ENCODE results near the gene ATXN10. TPM values are rescaled to one million over a fixed set of nuclear protein-coding genes. Genes with fewer than 3 reads are reported as not detected.

The ATXN10 gene
- total RNA-seq, 5 donors from 2014 or later (not counting 1 experiment from before 2014, with no cell fraction given) = 58.9 to 85.0 (median 69.6) TPM

DNA sequence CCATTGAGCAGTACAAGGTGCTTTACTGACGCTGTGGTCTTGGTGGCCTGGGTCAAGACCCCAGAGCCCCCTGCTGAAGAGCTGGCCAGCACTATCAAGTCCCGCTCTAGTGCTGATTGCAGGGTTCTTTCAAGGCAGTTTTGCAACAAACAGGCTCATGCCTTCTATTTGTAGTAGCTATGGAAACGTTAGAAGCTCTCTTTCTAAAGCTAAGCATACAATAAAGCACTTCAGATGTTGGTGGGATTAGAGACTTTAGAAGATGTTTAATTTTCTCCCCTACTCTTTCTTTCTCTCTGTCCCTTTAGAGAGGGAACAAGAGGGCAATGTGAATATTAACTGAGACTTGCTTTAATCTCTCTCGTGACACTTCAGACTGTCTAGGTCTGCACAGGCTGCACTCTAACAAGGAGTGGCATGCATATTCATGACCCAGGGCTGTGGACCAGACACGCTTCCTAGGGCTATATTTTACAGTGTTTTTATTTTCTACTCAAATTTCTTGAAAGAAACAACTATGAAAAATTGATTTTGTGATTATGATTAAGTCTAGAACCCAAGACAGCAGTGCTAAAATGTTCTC lies 166.8 kb downstream of the ATXN10 start:
- WGBS (ENCODE audit: insufficient coverage) = 100% methylated on average over 2 of the region's 5 CpGs
- Histone ChIP-seq H3K36me3 (ENCODE audit: control insufficient read depth in 2 of 2, extremely low read depth in 1 of 2, insufficient read depth in 1 of 2, low read length in 1 of 2) (peaks cover 8 to 34% of the 10 kb centered on the region in 2 donors), H3K27me3 (replicated peaks in 1 of 2; ENCODE audit: control insufficient read depth in 2 of 2, extremely low read depth in 1 of 2, insufficient read depth in 2 of 2, low read length in 1 of 2) (no peaks in the 10 kb centered on the region), H3K9me3 (no peaks in the 10 kb centered on the region), H3K27ac (ENCODE audit: low read length) (no peak overlapping the region), H3K4me3 (ENCODE audit: control insufficient read depth in 1 of 2, extremely low read depth in 1 of 2, low read length in 1 of 2) (no peak overlapping the region), H3K4me1 (ENCODE audit: control insufficient read depth in 1 of 2, extremely low read depth in 1 of 2, insufficient read depth in 2 of 2, low read length in 2 of 2) (no peaks in the 10 kb centered on the region)
- ChIA-PET POLR2A (no interaction called here), CTCF (no interaction called here)
- Mint-ChIP-seq H3K36me3 (peaks cover 53% of the 10 kb centered on the region), H3K4me1 (no peaks in the 10 kb centered on the region), H3K9me3 (no peaks in the 10 kb centered on the region), H3K27ac (no peak overlapping the region), H3K4me3 (no peak overlapping the region), H3K27me3 (no peaks in the 10 kb centered on the region)
- DNase-seq (no peak), ATAC-seq (replicated peaks in 1 of 4) (no peak)

DNA sequence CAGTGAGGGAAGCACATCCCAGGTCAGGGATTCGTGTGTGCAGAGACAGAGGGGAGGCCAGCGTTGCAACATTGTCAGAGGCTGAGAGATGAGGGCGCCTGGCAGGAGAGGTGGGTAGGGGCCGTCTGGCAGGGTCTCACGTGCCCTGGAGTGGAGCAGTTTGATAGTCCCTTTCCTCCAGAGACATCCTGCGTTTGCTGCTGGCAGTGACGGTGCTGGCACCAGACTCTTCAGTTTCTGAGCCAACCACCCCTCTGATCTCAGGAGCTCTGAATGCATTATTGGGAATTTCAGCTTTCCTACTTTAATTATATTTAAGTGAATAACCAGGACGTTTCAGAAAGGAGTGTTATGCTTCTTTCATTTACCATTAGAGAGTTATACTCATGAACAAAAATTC lies 168.8 kb downstream of the ATXN10 start:
- Histone ChIP-seq H3K9me3 (no peaks in the 10 kb centered on the region), H3K27ac (ENCODE audit: low read length) (no peak overlapping the region), H3K4me1 (ENCODE audit: control insufficient read depth in 1 of 2, extremely low read depth in 1 of 2, insufficient read depth in 2 of 2, low read length in 2 of 2) (no peaks in the 10 kb centered on the region), H3K36me3 (ENCODE audit: control insufficient read depth in 2 of 2, extremely low read depth in 1 of 2, insufficient read depth in 1 of 2, low read length in 1 of 2) (peaks cover 4 to 44% of the 10 kb centered on the region in 2 donors), H3K4me3 (ENCODE audit: control insufficient read depth in 1 of 2, extremely low read depth in 1 of 2, low read length in 1 of 2) (no peak overlapping the region), H3K27me3 (replicated peaks in 1 of 2; ENCODE audit: control insufficient read depth in 2 of 2, extremely low read depth in 1 of 2, insufficient read depth in 2 of 2, low read length in 1 of 2) (no peaks in the 10 kb centered on the region)
- ChIA-PET CTCF (no interaction called here), POLR2A (no interaction called here)
- no peak overlapping the region for H3K27ac Mint-ChIP-seq
- H3K4me3 Mint-ChIP-seq = no peak overlapping the region
- H3K9me3 Mint-ChIP-seq = no peaks in the 10 kb centered on the region
- DNase-seq (no peak), ATAC-seq (replicated peaks in 1 of 4) (no peak)
- H3K36me3 Mint-ChIP-seq = peaks cover 63% of the 10 kb centered on the region
- no peaks in the 10 kb centered on the region for H3K4me1 Mint-ChIP-seq
- no peaks in the 10 kb centered on the region for H3K27me3 Mint-ChIP-seq
- WGBS (ENCODE audit: insufficient coverage) = 50% methylated on average over 2 of the region's 8 CpGs

DNA sequence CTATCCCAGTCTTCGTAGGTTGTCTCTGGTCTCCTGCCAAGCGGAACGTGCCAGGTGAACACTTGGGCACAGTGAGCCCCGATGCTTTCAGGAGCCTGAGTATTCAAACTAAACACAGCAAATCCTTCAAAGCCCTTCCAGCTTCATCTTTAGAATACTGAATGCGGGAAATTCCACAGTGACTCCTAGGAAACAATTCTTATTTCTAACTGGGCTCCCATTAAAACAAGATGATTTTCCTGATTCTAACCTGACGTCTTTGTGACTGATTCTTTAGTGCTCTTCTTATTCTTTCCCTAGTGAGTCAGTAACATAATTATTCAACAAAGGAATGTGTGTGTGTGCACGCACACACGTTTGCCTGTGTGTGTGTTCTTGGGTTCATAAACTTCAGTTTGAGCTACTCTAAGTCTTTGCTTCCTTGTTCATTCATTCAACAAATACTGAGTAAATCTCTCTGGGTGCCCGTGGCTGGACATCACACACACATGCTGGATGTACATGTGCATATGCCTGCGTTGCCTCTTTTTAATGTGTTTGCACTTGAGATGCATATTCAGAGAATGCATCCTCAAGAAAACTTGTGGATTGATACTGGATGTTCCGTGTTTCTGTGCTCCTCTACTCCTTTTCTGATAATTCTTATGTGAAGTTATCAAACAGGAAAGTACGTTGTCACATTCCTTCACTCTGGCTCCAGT lies 170.8 kb downstream of the ATXN10 start:
- DNase-seq (no peak), ATAC-seq (replicated peaks in 1 of 4) (no peak)
- Mint-ChIP-seq H3K9me3 (no peaks in the 10 kb centered on the region), H3K27me3 (no peaks in the 10 kb centered on the region), H3K27ac (no peak overlapping the region), H3K4me3 (no peak overlapping the region), H3K36me3 (peaks cover 65% of the 10 kb centered on the region), H3K4me1 (no peaks in the 10 kb centered on the region)
- Histone ChIP-seq H3K9me3 (no peaks in the 10 kb centered on the region), H3K36me3 (ENCODE audit: control insufficient read depth in 2 of 2, extremely low read depth in 1 of 2, insufficient read depth in 1 of 2, low read length in 1 of 2) (peaks cover 4 to 45% of the 10 kb centered on the region in 2 donors), H3K27ac (ENCODE audit: low read length) (no peak overlapping the region), H3K27me3 (replicated peaks in 1 of 2; ENCODE audit: control insufficient read depth in 2 of 2, extremely low read depth in 1 of 2, insufficient read depth in 2 of 2, low read length in 1 of 2) (no peaks in the 10 kb centered on the region), H3K4me1 (ENCODE audit: control insufficient read depth in 1 of 2, extremely low read depth in 1 of 2, insufficient read depth in 2 of 2, low read length in 2 of 2) (no peaks in the 10 kb centered on the region), H3K4me3 (ENCODE audit: control insufficient read depth in 1 of 2, extremely low read depth in 1 of 2, low read length in 1 of 2) (no peak overlapping the region)
- WGBS (ENCODE audit: insufficient coverage) = 98% methylated on average over 7 of the region's 12 CpGs
- ChIA-PET CTCF (interaction anchor here in 1 of 2 donors (0.6 kb wide), 1 partner anchor 1127 kb away, joined by 6 read pairs; no protein-coding TSS in a partner anchor), POLR2A (no interaction called here)

DNA sequence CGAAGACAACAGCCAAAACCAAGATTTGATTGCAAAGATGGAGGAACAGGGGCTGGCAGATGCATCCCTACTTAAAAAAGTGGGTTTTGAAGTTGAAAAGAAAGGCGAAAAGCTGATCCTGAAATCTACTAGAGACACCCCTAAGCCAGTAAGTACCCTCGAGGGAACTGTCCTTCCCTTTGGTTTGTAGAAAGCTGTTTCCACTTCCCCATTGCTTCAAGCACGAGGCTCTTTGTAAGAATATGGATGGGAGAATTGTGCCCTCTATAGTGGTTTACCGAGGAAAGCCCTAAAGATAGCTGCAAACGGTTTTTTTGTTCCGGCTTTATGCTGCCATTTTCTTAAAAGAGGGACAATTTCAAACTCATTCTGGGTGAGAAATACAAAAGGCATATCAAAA lies 171.4 kb downstream of the ATXN10 start:
- no peaks in the 10 kb centered on the region for H3K27me3 Mint-ChIP-seq

DNA sequence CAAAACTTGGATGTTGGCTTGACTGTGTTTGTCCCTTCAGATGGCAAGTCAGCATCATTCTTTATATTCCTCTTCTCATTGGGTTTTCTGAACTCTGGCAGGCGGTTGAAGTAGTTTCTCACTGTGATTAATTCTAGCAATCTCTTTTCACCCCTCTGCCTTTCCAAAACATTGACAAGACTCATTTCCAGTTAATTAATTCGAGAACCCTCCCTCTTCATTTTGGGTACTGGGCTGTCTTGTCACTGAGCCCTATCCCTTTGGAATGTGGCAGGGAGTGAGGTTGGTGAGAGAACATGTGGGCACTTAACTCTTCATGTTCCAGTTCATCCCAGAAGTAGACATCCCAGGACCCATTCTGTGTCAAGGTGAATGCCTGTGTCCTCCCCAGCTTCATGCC lies 172.4 kb downstream of the ATXN10 start:
- DNase-seq (no peak), ATAC-seq (replicated peaks in 1 of 4) (no peak)
- ChIA-PET CTCF (no interaction called here), POLR2A (no interaction called here)
- H3K27ac Mint-ChIP-seq = no peak overlapping the region
- H3K27me3 Mint-ChIP-seq = no peaks in the 10 kb centered on the region
- no peak overlapping the region for H3K4me3 Mint-ChIP-seq
- Histone ChIP-seq H3K9me3 (no peaks in the 10 kb centered on the region), H3K27ac (ENCODE audit: low read length) (no peak overlapping the region), H3K27me3 (replicated peaks in 1 of 2; ENCODE audit: control insufficient read depth in 2 of 2, extremely low read depth in 1 of 2, insufficient read depth in 2 of 2, low read length in 1 of 2) (no peaks in the 10 kb centered on the region), H3K4me1 (ENCODE audit: control insufficient read depth in 1 of 2, extremely low read depth in 1 of 2, insufficient read depth in 2 of 2, low read length in 2 of 2) (no peaks in the 10 kb centered on the region), H3K4me3 (ENCODE audit: control insufficient read depth in 1 of 2, extremely low read depth in 1 of 2, low read length in 1 of 2) (no peak overlapping the region), H3K36me3 (ENCODE audit: control insufficient read depth in 2 of 2, extremely low read depth in 1 of 2, insufficient read depth in 1 of 2, low read length in 1 of 2) (peaks cover 4 to 43% of the 10 kb centered on the region in 2 donors)
- H3K36me3 Mint-ChIP-seq = peaks cover 76% of the 10 kb centered on the region
- no CpG with 5 or more reads among the region's 2 CpGs for WGBS (ENCODE audit: insufficient coverage)
- no peaks in the 10 kb centered on the region for H3K4me1 Mint-ChIP-seq
- peaks cover 0 to 7% (median 0%) of the 10 kb centered on the region in 3 donors for H3K9me3 Mint-ChIP-seq

More for the DNA sequence above, 171.4 kb downstream of the ATXN10 start:
- no peak overlapping the region for H3K4me3 ChIP-seq (ENCODE audit: control insufficient read depth in 1 of 2, extremely low read depth in 1 of 2, low read length in 1 of 2)
- no peak for ATAC-seq (replicated peaks in 1 of 4)
- H3K4me1 Mint-ChIP-seq = no peaks in the 10 kb centered on the region
- 100% methylated on average over 1 of the region's 7 CpGs for WGBS (ENCODE audit: insufficient coverage)
- H3K9me3 Mint-ChIP-seq = no peaks in the 10 kb centered on the region
- peaks cover 71% of the 10 kb centered on the region for H3K36me3 Mint-ChIP-seq
- ChIA-PET CTCF (interaction anchor here in 1 of 2 donors (0.6 kb wide), 1 partner anchor 1128 kb away, joined by 6 read pairs; no protein-coding TSS in a partner anchor), POLR2A (no interaction called here)
- H3K27me3 ChIP-seq (replicated peaks in 1 of 2; ENCODE audit: control insufficient read depth in 2 of 2, extremely low read depth in 1 of 2, insufficient read depth in 2 of 2, low read length in 1 of 2) = no peaks in the 10 kb centered on the region
- H3K4me1 ChIP-seq (ENCODE audit: control insufficient read depth in 1 of 2, extremely low read depth in 1 of 2, insufficient read depth in 2 of 2, low read length in 2 of 2) = no peaks in the 10 kb centered on the region
- DNase-seq = no peak
- H3K36me3 ChIP-seq (ENCODE audit: control insufficient read depth in 2 of 2, extremely low read depth in 1 of 2, insufficient read depth in 1 of 2, low read length in 1 of 2) = peaks cover 4 to 45% of the 10 kb centered on the region in 2 donors
- no peak overlapping the region for H3K27ac Mint-ChIP-seq
- H3K4me3 Mint-ChIP-seq = no peak overlapping the region
- no peaks in the 10 kb centered on the region for H3K9me3 ChIP-seq
- no peak overlapping the region for H3K27ac ChIP-seq (ENCODE audit: low read length)

DNA sequence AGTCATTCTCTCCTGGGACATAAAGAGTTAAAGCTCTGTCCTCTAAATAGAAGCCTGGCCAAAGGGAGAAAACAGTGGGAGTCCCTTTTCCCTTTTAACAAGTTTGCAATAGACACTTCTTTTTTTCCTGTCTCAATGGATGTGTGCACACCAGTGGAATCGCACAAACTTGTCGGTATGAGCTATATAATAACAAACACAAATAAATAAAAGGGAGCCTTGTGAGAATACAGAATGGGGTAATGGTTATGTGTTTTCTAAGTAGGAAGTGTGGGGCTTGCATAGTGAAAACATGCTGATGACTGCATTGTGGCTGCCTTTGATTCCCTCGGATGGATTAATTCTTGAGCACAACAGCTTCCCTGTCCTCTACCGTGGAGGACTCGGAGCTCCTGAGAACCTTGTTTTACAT lies 173.4 kb downstream of the ATXN10 start:
- H3K36me3 ChIP-seq (ENCODE audit: control insufficient read depth in 2 of 2, extremely low read depth in 1 of 2, insufficient read depth in 1 of 2, low read length in 1 of 2) = peaks cover 10 to 36% of the 10 kb centered on the region in 2 donors
- no CpG with 5 or more reads among the region's 5 CpGs for WGBS (ENCODE audit: insufficient coverage)
- no peak overlapping the region for H3K27ac Mint-ChIP-seq

More for the DNA sequence above, 173.4 kb downstream of the ATXN10 start:
- H3K4me1 Mint-ChIP-seq = no peaks in the 10 kb centered on the region
- H3K27ac ChIP-seq (ENCODE audit: low read length) = no peak overlapping the region
- DNase-seq (no peak), ATAC-seq (replicated peaks in 1 of 4) (no peak)
- peaks cover 77% of the 10 kb centered on the region for H3K36me3 Mint-ChIP-seq
- no peaks in the 10 kb centered on the region for H3K4me1 ChIP-seq (ENCODE audit: control insufficient read depth in 1 of 2, extremely low read depth in 1 of 2, insufficient read depth in 2 of 2, low read length in 2 of 2)
- ChIA-PET POLR2A (no interaction called here), CTCF (no interaction called here)
- H3K27me3 Mint-ChIP-seq = no peaks in the 10 kb centered on the region
- H3K27me3 ChIP-seq (replicated peaks in 1 of 2; ENCODE audit: control insufficient read depth in 2 of 2, extremely low read depth in 1 of 2, insufficient read depth in 2 of 2, low read length in 1 of 2) = no peaks in the 10 kb centered on the region
- no peak overlapping the region for H3K4me3 Mint-ChIP-seq
- no peaks in the 10 kb centered on the region for H3K9me3 ChIP-seq
- H3K9me3 Mint-ChIP-seq = peaks cover 0 to 13% (median 5%) of the 10 kb centered on the region in 3 donors
- H3K4me3 ChIP-seq (ENCODE audit: control insufficient read depth in 1 of 2, extremely low read depth in 1 of 2, low read length in 1 of 2) = no peak overlapping the region
